ENCODE measurements around the gene LIN54. TPM values are rescaled to one million over a fixed set of nuclear protein-coding genes. Genes with fewer than 3 reads are reported as not detected.

LIN54 gene
- total RNA-seq, 2 donors from 2014 or later: 14.6 to 17.9 TPM

DNA sequence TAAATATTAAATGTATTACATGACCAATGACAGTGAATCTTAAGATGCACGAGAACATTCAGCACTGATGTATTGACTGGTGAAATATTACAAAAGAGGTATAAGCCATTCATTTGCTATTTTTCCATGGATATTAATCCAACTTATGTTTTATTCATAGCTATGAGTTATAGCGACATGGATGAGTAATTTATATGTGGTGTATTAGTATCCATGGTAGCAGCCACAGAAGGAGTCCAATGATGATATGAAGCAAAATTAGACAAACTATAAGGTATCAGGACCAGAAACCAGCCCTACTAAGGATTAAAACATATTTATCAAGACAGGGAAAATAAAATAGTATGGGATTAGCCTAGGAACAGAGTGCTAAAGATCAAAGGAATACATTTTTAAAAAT lies 59.4 kb downstream of the LIN54 start:
- Histone ChIP-seq H3K27ac (no peak overlapping the region), H3K36me3 (no peaks in the 10 kb centered on the region), H3K27me3 (no peaks in the 10 kb centered on the region), H3K9ac (ENCODE audit: low read depth in 2 of 2, low read length in 2 of 2) (no peak overlapping the region), H3K4me1 (no peaks in the 10 kb centered on the region), H3K4me3 (no peak overlapping the region), H3K9me3 (no peaks in the 10 kb centered on the region)
- DNase-seq: no peak
- TF ChIP-seq, protein P1, sequence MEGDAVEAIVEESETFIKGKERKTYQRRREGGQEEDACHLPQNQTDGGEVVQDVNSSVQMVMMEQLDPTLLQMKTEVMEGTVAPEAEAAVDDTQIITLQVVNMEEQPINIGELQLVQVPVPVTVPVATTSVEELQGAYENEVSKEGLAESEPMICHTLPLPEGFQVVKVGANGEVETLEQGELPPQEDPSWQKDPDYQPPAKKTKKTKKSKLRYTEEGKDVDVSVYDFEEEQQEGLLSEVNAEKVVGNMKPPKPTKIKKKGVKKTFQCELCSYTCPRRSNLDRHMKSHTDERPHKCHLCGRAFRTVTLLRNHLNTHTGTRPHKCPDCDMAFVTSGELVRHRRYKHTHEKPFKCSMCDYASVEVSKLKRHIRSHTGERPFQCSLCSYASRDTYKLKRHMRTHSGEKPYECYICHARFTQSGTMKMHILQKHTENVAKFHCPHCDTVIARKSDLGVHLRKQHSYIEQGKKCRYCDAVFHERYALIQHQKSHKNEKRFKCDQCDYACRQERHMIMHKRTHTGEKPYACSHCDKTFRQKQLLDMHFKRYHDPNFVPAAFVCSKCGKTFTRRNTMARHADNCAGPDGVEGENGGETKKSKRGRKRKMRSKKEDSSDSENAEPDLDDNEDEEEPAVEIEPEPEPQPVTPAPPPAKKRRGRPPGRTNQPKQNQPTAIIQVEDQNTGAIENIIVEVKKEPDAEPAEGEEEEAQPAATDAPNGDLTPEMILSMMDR (IDR thresholded peaks at IDR 0.05): no peak
- intact Hi-C loops (cut with DNase I): no loop called here

DNA sequence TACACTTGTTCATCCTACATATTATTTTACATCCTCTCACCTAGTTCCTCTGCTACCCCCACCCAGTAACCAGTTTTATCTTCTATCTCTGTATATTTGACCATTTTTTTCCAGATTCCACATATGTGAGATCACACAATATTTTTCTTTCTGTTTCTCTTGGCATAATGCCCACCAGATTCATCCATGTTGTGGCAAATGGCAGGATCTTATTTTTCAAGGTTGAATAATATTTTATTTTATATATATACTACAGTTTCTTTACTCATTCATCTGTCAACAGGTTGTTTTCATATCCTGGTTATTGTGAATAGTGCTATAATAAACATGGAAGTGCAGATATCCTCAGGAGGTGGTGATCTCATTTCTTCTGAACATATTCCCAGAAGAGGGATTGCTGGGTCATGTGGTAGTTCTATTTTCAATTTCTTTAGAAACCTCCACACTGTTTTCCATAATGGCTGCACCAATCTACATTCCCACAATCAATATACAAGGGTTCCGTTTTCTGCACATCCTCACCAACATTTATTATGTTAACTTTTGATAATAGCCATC lies 61.9 kb downstream of the LIN54 start:
- Histone ChIP-seq H3K27ac (no peak overlapping the region), H3K4me1 (no peaks in the 10 kb centered on the region), H3K4me3 (no peak overlapping the region), H3K36me3 (no peaks in the 10 kb centered on the region), H3K9ac (ENCODE audit: low read depth in 2 of 2, low read length in 2 of 2) (no peak overlapping the region), H3K27me3 (no peaks in the 10 kb centered on the region), H3K9me3 (no peaks in the 10 kb centered on the region)
- intact Hi-C loops (cut with DNase I): no loop called here
- TF ChIP-seq, protein P1 (IDR thresholded peaks at IDR 0.05): no peak
- DNase-seq: no peak

DNA sequence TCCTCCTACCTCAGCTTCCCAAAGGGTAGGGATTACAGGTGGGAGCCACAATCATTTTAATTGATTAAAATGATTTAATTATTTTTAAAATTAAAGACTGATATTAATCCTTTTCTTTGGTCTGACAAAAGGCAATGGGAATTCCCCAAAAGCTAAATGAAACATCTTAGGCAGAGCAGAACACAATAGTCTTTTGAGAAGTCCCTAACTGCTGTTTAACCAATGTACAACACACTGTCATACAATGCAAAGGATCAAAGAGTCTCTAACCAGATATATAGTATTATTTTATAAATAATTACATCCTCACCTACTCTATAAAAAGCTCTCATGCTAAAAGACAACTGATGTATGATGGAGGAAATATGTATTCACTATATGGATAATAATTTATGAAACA lies 63.1 kb downstream of the LIN54 start:
- Histone ChIP-seq H3K27me3 (no peaks in the 10 kb centered on the region), H3K4me1 (no peaks in the 10 kb centered on the region), H3K9ac (ENCODE audit: low read depth in 2 of 2, low read length in 2 of 2) (no peak overlapping the region), H3K4me3 (no peak overlapping the region), H3K36me3 (no peaks in the 10 kb centered on the region), H3K9me3 (no peaks in the 10 kb centered on the region), H3K27ac (no peak overlapping the region)
- no peak for DNase-seq
- intact Hi-C loops (cut with DNase I): no loop called here
- TF ChIP-seq, protein P1 (IDR thresholded peaks at IDR 0.05): no peak

DNA sequence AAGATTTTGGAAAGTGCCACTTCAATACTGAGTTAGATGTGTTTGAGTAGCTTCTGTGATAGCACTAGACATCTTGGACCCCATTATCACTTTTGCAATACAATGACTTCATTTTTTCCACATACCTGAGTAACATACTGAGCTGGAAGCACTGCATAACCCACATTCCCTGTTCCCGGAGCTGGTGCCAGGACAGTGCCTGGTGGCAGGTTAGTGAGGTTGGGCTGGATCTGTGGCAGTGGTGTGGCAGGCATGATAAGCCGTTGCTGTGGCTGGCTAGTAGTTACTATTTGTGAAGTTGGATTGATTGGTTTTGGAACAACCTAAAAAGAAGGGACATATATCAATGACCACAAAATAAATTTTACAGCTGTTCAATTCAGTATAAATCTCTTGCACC lies 71.2 kb downstream of the LIN54 start:
- intact Hi-C loops (cut with DNase I): no loop called here
- peaks cover 4% of the 10 kb centered on the region for H3K36me3 ChIP-seq
- H3K27ac ChIP-seq: no peak overlapping the region
- no peaks in the 10 kb centered on the region for H3K27me3 ChIP-seq
- no peaks in the 10 kb centered on the region for H3K4me1 ChIP-seq
- H3K9me3 ChIP-seq: no peaks in the 10 kb centered on the region
- TF ChIP-seq, protein P1 (IDR thresholded peaks at IDR 0.05): no peak
- no peak for DNase-seq
- H3K4me3 ChIP-seq: no peak overlapping the region
- no peak overlapping the region for H3K9ac ChIP-seq (ENCODE audit: low read depth in 2 of 2, low read length in 2 of 2)

DNA sequence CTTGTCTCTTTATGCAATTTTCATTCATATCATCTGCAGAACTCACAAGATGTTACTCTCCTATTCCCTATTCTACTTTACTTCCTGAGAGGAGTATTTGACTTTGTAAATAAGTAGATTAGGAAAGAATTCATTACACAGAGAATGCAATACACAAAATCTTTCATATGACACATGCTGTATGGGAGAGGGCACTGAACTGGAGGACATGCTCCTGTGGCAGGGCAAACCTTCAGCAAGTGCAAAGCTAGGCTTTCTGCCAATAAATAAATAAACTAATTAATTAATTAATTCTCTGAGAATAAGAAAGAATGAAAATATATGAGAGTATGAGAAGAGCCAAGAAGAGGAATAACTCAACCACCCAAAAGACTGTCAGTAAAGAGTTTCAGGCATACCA lies 76.2 kb downstream of the LIN54 start:
- Histone ChIP-seq H3K36me3 (peaks cover 4% of the 10 kb centered on the region), H3K27me3 (no peaks in the 10 kb centered on the region), H3K4me3 (no peak overlapping the region), H3K9ac (ENCODE audit: low read depth in 2 of 2, low read length in 2 of 2) (no peak overlapping the region), H3K9me3 (no peaks in the 10 kb centered on the region), H3K27ac (no peak overlapping the region), H3K4me1 (no peaks in the 10 kb centered on the region)
- no peak for DNase-seq
- TF ChIP-seq, protein P1 (IDR thresholded peaks at IDR 0.05): no peak
- intact Hi-C loops (cut with DNase I): no loop called here

Measured in colonic mucosa (tissue), 4 donors.